ENCODE data around the gene BTBD1.

DNA sequence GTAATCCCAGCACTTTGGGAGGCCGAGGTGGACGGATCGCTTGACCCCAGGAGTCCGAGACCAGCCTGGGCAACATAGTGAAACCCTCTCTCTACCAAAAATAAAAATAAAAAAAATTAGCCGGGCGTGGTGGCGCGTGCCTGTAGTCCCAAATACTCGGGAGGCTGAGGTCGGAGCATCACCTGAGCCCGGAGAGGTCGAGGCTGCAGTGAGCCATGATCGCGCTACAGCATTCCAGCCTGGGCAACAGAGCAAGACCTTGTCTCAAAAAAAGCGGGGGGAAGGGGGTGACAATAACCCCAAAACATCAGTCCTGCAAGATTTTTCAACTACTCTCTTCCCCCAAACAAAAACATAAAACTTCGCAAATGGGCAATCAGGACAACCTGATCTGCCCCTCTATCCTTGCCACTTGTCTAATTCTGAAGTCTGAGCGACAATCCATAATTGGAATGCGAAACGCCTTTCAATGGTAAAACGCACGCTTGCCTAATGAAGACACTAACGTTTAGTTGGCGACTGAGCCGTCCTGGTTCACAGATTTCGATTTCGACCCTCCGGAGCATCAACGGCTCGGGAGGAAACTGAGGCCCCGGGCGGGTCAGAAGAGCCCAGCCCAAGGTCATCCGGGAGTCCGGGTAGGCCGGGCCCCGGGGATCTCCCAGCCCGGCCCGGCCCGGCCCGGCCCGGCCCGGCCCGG, 868 bp downstream of the BTBD1 start:
- TF ChIP-seq, protein P1, sequence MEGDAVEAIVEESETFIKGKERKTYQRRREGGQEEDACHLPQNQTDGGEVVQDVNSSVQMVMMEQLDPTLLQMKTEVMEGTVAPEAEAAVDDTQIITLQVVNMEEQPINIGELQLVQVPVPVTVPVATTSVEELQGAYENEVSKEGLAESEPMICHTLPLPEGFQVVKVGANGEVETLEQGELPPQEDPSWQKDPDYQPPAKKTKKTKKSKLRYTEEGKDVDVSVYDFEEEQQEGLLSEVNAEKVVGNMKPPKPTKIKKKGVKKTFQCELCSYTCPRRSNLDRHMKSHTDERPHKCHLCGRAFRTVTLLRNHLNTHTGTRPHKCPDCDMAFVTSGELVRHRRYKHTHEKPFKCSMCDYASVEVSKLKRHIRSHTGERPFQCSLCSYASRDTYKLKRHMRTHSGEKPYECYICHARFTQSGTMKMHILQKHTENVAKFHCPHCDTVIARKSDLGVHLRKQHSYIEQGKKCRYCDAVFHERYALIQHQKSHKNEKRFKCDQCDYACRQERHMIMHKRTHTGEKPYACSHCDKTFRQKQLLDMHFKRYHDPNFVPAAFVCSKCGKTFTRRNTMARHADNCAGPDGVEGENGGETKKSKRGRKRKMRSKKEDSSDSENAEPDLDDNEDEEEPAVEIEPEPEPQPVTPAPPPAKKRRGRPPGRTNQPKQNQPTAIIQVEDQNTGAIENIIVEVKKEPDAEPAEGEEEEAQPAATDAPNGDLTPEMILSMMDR (conservative IDR thresholded peaks at IDR 0.05; ENCODE audit: low read depth, low read length), result no peak
- no peak for TF ChIP-seq EZH2phosphoT487 (IDR thresholded peaks at IDR 0.05; ENCODE audit: borderline replicate concordance, low read length)
